Measurements from ENCODE around the gene TUBGCP2.
A peak's percentile ranks its signal among the peaks of the same experiment; 100 is the strongest.
"Not testable (repeated sequence)": the region's sequence is repeated elsewhere in the genome, so short reads cannot be mapped to it uniquely, and the experiment has no call there.

Gene TUBGCP2

GRCh38 chr10:133266056-133266795 lies 42.4 kb downstream of the TUBGCP2 start:
- DNase-seq (ENCODE audit: low read depth in 2 of 2), result no peak

- not testable (repeated sequence) for DNase-seq (ENCODE audit: low read depth in 2 of 2)
Measured at GRCh38 chr10:133265052-133265451, 43.6 kb downstream of the TUBGCP2 start.

- DNase-seq (ENCODE audit: low read depth in 2 of 2), result no peak
Measured at GRCh38 chr10:133264461-133264860, 44.2 kb downstream of the TUBGCP2 start.

- DNase-seq (ENCODE audit: low read depth in 2 of 2), result no peak
Measured at GRCh38 chr10:133263674-133264073, 45.0 kb downstream of the TUBGCP2 start.

- no peak for DNase-seq (ENCODE audit: low read depth in 2 of 2)
Measured at GRCh38 chr10:133262696-133263095, 46.0 kb downstream of the TUBGCP2 start.

- peak; percentile 78 to 85 for DNase-seq (ENCODE audit: low read depth in 2 of 2)
Measured at GRCh38 chr10:133261726-133262325, 46.8 kb downstream of the TUBGCP2 start.

- peak; percentile 57 to 65 for DNase-seq (ENCODE audit: low read depth in 2 of 2)
Measured at GRCh38 chr10:133260895-133261725, 47.6 kb downstream of the TUBGCP2 start.

GRCh38 chr10:133259602-133259989 lies 49.1 kb downstream of the TUBGCP2 start:
- DNase-seq (ENCODE audit: low read depth in 2 of 2), result no peak

- peak; percentile 87 to 89 for DNase-seq (ENCODE audit: low read depth in 2 of 2)
Measured at GRCh38 chr10:133258818-133259601, 49.7 kb downstream of the TUBGCP2 start.

- no peak for DNase-seq (ENCODE audit: low read depth in 2 of 2)
Measured at GRCh38 chr10:133258066-133258817, 50.4 kb downstream of the TUBGCP2 start.

GRCh38 chr10:133257489-133258065 lies 51.1 kb downstream of the TUBGCP2 start:
- DNase-seq (ENCODE audit: low read depth in 2 of 2), result no peak

GRCh38 chr10:133255323-133255722 lies 53.3 kb downstream of the TUBGCP2 start:
- no peak for DNase-seq (ENCODE audit: low read depth in 2 of 2)

GRCh38 chr10:133254421-133255120 lies 54.1 kb downstream of the TUBGCP2 start:
- DNase-seq (ENCODE audit: low read depth in 2 of 2), result no peak

- DNase-seq (ENCODE audit: low read depth in 2 of 2), result no peak
Measured at GRCh38 chr10:133253361-133253955, 55.2 kb downstream of the TUBGCP2 start.

GRCh38 chr10:133252223-133252552 lies 56.5 kb downstream of the TUBGCP2 start:
- DNase-seq (ENCODE audit: low read depth in 2 of 2), result no peak

- no peak for DNase-seq (ENCODE audit: low read depth in 2 of 2)
Measured at GRCh38 chr10:133251388-133252222, 57.1 kb downstream of the TUBGCP2 start.

GRCh38 chr10:133249975-133250754 lies 58.5 kb downstream of the TUBGCP2 start:
- DNase-seq (ENCODE audit: low read depth in 2 of 2), result no peak
